Transverse colon (tissue), 4 donors: Measurements from ENCODE around the gene MAN1C1.

Experiments used
- CTCF ChIP-seq, 5 experiments: fragments of 200-600 bp in 3 of 5; fragments of 450-650 bp in 2 of 5; sonication (generic) in 3 of 5; IDR thresholded peaks; 1 replicate in 2 of 5; 2 replicates in 3 of 5; pipeline ENCODE4 v1.5.1; 2016 to 2017; ENCODE audit warnings: antibody characterized with exemption in 5 of 5, inconsistent platforms in 3 of 5, mild to moderate bottlenecking in 2 of 5, moderate library complexity in 1 of 5
- POLR2AphosphoS5 ChIP-seq, 3 donors: sonication (generic); formaldehyde crosslinking; IDR thresholded peaks; one replicate each; pipeline ENCODE4 v1.6.1; 2016; ENCODE audit warnings: antibody characterized with exemption in 3 of 3

- TF ChIP-seq CTCF (IDR thresholded peaks at IDR 0.05): no peak
- no peak for TF ChIP-seq POLR2AphosphoS5 (IDR thresholded peaks at IDR 0.05)
These were observed 89.1 kb downstream of the MAN1C1 start for GRCh38 chr1:25705699-25706098.
